Subcutaneous abdominal adipose tissue (tissue), 5 donors: ENCODE results near the gene ATM.
A peak's percentile ranks its signal among the peaks of the same experiment; 100 is the strongest.
"Not testable (repeated sequence)": the region's sequence is repeated elsewhere in the genome, so short reads cannot be mapped to it uniquely, and the experiment has no call there.

ENCODE experiments used
- H3K27ac ChIP-seq: one replicate; pipeline ENCODE4 v1.7.0; 2013; ENCODE audit warnings: low read depth, mild to moderate bottlenecking, inconsistent platforms, low read length, moderate library complexity
- H3K27me3 ChIP-seq, 5 donors: one replicate each; pipeline ENCODE4 v1.7.0; 2013; ENCODE audit warnings: low read length in 5 of 5, inconsistent platforms in 1 of 5; ENCODE audit not compliant: control insufficient read depth in 5 of 5, insufficient read depth in 4 of 5
- H3K36me3 ChIP-seq, 5 donors: one replicate each; pipeline ENCODE4 v1.7.0; 2013; ENCODE audit warnings: low read length in 5 of 5; ENCODE audit not compliant: control insufficient read depth in 5 of 5, insufficient read depth in 5 of 5
- H3K4me1 ChIP-seq, 5 donors: one replicate each; pipeline ENCODE4 v1.7.0; 2013; ENCODE audit warnings: low read length in 5 of 5, mild to moderate bottlenecking in 3 of 5, moderate library complexity in 1 of 5; ENCODE audit not compliant: control insufficient read depth in 5 of 5, insufficient read depth in 5 of 5
- H3K4me3 ChIP-seq, 5 donors: one replicate each; pipeline ENCODE4 v1.7.0; 2013; ENCODE audit warnings: low read length in 5 of 5, low read depth in 1 of 5
- H3K9ac ChIP-seq, 5 donors: one replicate each; pipeline ENCODE4 v1.7.0; 2013; ENCODE audit warnings: low read length in 5 of 5, mild to moderate bottlenecking in 4 of 5, moderate library complexity in 3 of 5
- H3K9me3 ChIP-seq, 5 donors: one replicate each; pipeline ENCODE4 v1.7.0; 2013; ENCODE audit warnings: low read length in 5 of 5; ENCODE audit not compliant: control insufficient read depth in 5 of 5
- donor health status: healthy.
- donor health status: healthy.
- donor health status: healthy.
- donor health status: healthy.
- donor health status: healthy.

Gene ATM

GRCh38 chr11:108276985-108277616 lies 54.2 kb downstream of the ATM start:
- H3K36me3 ChIP-seq, result peaks cover 25 to 55% (median 34%) of the 10 kb centered on the region in 5 donors
- not testable (repeated sequence) for H3K4me3 ChIP-seq, H3K9me3 ChIP-seq, H3K9ac ChIP-seq, H3K27ac ChIP-seq, H3K4me1 ChIP-seq, H3K27me3 ChIP-seq

GRCh38 chr11:108278546-108278945 lies 55.7 kb downstream of the ATM start:
- H3K4me3 ChIP-seq, result no peak overlapping the region
- H3K9ac ChIP-seq, result no peak overlapping the region
- no peak overlapping the region for H3K27ac ChIP-seq
- H3K36me3 ChIP-seq, result peaks cover 26 to 59% (median 36%) of the 10 kb centered on the region in 5 donors
- H3K4me1 ChIP-seq, result no peaks in the 10 kb centered on the region
- H3K9me3 ChIP-seq, result no peaks in the 10 kb centered on the region
- H3K27me3 ChIP-seq, result no peaks in the 10 kb centered on the region

GRCh38 chr11:108278954-108279353 lies 56.1 kb downstream of the ATM start:
- H3K36me3 ChIP-seq, result peaks cover 27 to 58% (median 39%) of the 10 kb centered on the region in 5 donors
- H3K27me3 ChIP-seq, result no peaks in the 10 kb centered on the region
- H3K9me3 ChIP-seq, result no peaks in the 10 kb centered on the region
- H3K4me3 ChIP-seq, result no peak overlapping the region
- no peak overlapping the region for H3K9ac ChIP-seq
- H3K4me1 ChIP-seq, result no peaks in the 10 kb centered on the region
- no peak overlapping the region for H3K27ac ChIP-seq

- Histone ChIP-seq H3K4me3 (no peak overlapping the region), H3K27ac (no peak overlapping the region), H3K9ac (no peak overlapping the region), H3K4me1 (no peaks in the 10 kb centered on the region), H3K36me3 (peaks cover 33 to 64% (median 44%) of the 10 kb centered on the region in 5 donors), H3K27me3 (no peaks in the 10 kb centered on the region), H3K9me3 (no peaks in the 10 kb centered on the region)
Observed at GRCh38 chr11:108286370-108286769, 63.5 kb downstream of the ATM start.

GRCh38 chr11:108286956-108287355 lies 64.1 kb downstream of the ATM start:
- H3K9me3 ChIP-seq, result no peaks in the 10 kb centered on the region
- H3K9ac ChIP-seq, result no peak overlapping the region
- H3K4me3 ChIP-seq, result no peak overlapping the region
- H3K27me3 ChIP-seq, result no peaks in the 10 kb centered on the region
- H3K36me3 ChIP-seq, result peaks cover 36 to 65% (median 41%) of the 10 kb centered on the region in 5 donors
- no peak overlapping the region for H3K27ac ChIP-seq
- H3K4me1 ChIP-seq, result no peaks in the 10 kb centered on the region

- not testable (repeated sequence) for H3K4me1 ChIP-seq, H3K9me3 ChIP-seq, H3K9ac ChIP-seq, H3K27ac ChIP-seq, H3K4me3 ChIP-seq, H3K27me3 ChIP-seq
- H3K36me3 ChIP-seq, result peaks cover 28 to 56% (median 39%) of the 10 kb centered on the region in 5 donors
Observed at GRCh38 chr11:108289066-108289465, 66.2 kb downstream of the ATM start.

- Histone ChIP-seq H3K4me1 (no peaks in the 10 kb centered on the region), H3K27ac (no peak overlapping the region), H3K9me3 (no peaks in the 10 kb centered on the region), H3K9ac (no peak overlapping the region), H3K27me3 (no peaks in the 10 kb centered on the region), H3K4me3 (no peak overlapping the region), H3K36me3 (peaks cover 22 to 56% (median 33%) of the 10 kb centered on the region in 5 donors)
Observed at GRCh38 chr11:108289699-108290098, 66.8 kb downstream of the ATM start.

- peaks cover 21 to 59% (median 42%) of the 10 kb centered on the region in 5 donors for H3K36me3 ChIP-seq
- no peaks in the 10 kb centered on the region for H3K4me1 ChIP-seq
- H3K9ac ChIP-seq, result no peak overlapping the region
- no peak overlapping the region for H3K27ac ChIP-seq
- no peak overlapping the region for H3K4me3 ChIP-seq
- no peaks in the 10 kb centered on the region for H3K27me3 ChIP-seq
- no peaks in the 10 kb centered on the region for H3K9me3 ChIP-seq
Observed at GRCh38 chr11:108293229-108293628, 70.4 kb downstream of the ATM start.

GRCh38 chr11:108302121-108302785 lies 79.4 kb downstream of the ATM start:
- Histone ChIP-seq H3K9me3 (no peaks in the 10 kb centered on the region), H3K4me3 (no peak overlapping the region), H3K27me3 (no peaks in the 10 kb centered on the region), H3K9ac (no peak overlapping the region), H3K27ac (no peak overlapping the region), H3K36me3 (peaks cover 32 to 75% (median 55%) of the 10 kb centered on the region in 5 donors), H3K4me1 (no peaks in the 10 kb centered on the region)

- Histone ChIP-seq H3K27me3 (no peaks in the 10 kb centered on the region), H3K4me1 (no peaks in the 10 kb centered on the region), H3K36me3 (peaks cover 25 to 64% (median 52%) of the 10 kb centered on the region in 5 donors), H3K27ac (no peak overlapping the region), H3K9ac (peak overlapping the region in 1 of 5 donors; percentile 32), H3K4me3 (no peak overlapping the region), H3K9me3 (no peaks in the 10 kb centered on the region)
Observed at GRCh38 chr11:108307751-108308150, 84.9 kb downstream of the ATM start.
